Left lung (tissue), 14 donors: Measurements from ENCODE around the gene MARS2. TPM values are rescaled to one million over a fixed set of nuclear protein-coding genes. Genes with fewer than 3 reads are reported as not detected.

Experiments used
- ATAC-seq: fragments of 200-7000 bp; cut with Tn5 transposase; one replicate; pipeline ENCODE4 v1.9.1; 2020; ENCODE audit warnings: moderate library complexity
- DNase-seq, 4 donors: peaks; one replicate each; pipeline ENCODE4 v3.0.0-alpha.2; 2013 to 2020
- H3K27ac ChIP-seq, 2 donors: fragments of 200-600 bp; sonication (generic) in 1 of 2; one replicate each; pipeline versions ENCODE4 v1.5.0 to v1.8.0; 2020 to 2021
- H3K27me3 ChIP-seq, 2 donors: fragments of 200-600 bp; sonication (generic) in 1 of 2; one replicate each; pipeline versions ENCODE4 v1.5.0 to v1.8.0; 2020 to 2021
- H3K36me3 ChIP-seq, 2 donors: fragments of 200-600 bp; sonication (generic) in 1 of 2; one replicate each; pipeline versions ENCODE4 v1.5.0 to v1.8.0; 2020 to 2021
- H3K4me1 ChIP-seq, 2 donors: fragments of 200-600 bp; one replicate each; pipeline ENCODE4 v1.8.0; 2021
- H3K4me3 ChIP-seq, 2 donors: fragments of 200-600 bp; sonication (generic) in 1 of 2; one replicate each; pipeline versions ENCODE4 v1.5.0 to v1.8.0; 2020 to 2021; ENCODE audit warnings: mild to moderate bottlenecking in 1 of 2
- H3K9me3 ChIP-seq, 2 donors: fragments of 200-600 bp; sonication (generic) in 1 of 2; one replicate each; pipeline versions ENCODE4 v1.5.0 to v1.8.0; 2020 to 2021
- intact Hi-C, 2 donors: fragments of 100-400 bp; cut with DNase I; formaldehyde crosslinking; loops; one replicate each; pipeline versions ENCODE4 v1.11.2 to v1.14.2; 2022
- long read RNA-seq, 12 donors: library from polyadenylated mRNA in 2 of 12; unstranded in 2 of 12; transcript quantifications; one replicate each; pipeline ENCODE4 v2.0.0 and lab custom pipeline, GENCODE V29; 2019 to 2026
- polyA plus RNA-seq, 6 donors: library from polyadenylated mRNA; unstranded; fragments of 120-200 nt; gene quantifications; one replicate each; pipeline ENCODE4 v1.2.1, GENCODE V29; 2013; ENCODE audit not compliant: insufficient read length in 6 of 6
- total RNA-seq, 2 donors: library from RNA; stranded (reverse); fragmentation: NEBNext Ultra II Directional; extraction: Animal tissue kit (Norgen Biotek cat#: 25700); gene quantifications; one replicate each; pipeline ENCODE4 v1.2.1, GENCODE V29; 2021
- TF ChIP-seq, protein P1 (sequence below), 2 donors: fragments of 200-600 bp; sonication (generic) in 1 of 2; IDR thresholded peaks; one replicate each; pipeline versions ENCODE4 v1.5.0 to v1.8.0; 2021; ENCODE audit warnings: antibody characterized with exemption in 2 of 2
- donor health status: DM: no; HTN: yes; CAD: no.
- donor health status: DM: no; HTN: no; CAD: no.

The MARS2 gene
- total RNA-seq (1 to 10 TPM; 4.8 to 7.8 TPM), polyA plus RNA-seq (1 to 10 TPM; 3.5 to 6.3 (median 5.3) TPM)
- long read RNA-seq, donor 1, transcript MARS2-201 (1 exons, 3,019 nt): major isoform, 9 of 9 reads
- long read RNA-seq, donor 1, partial matches to known transcripts: 0 of 9 reads
- long read RNA-seq, donor 1, other reads (novel, unspliced or antisense): 0 of 9 reads
- long read RNA-seq, donor 2, partial matches to known transcripts: 0 of 4 reads
- long read RNA-seq, donor 2, other reads (novel, unspliced or antisense): 0 of 4 reads
- long read RNA-seq, donor 3, partial matches to known transcripts: 0 of 3 reads
- long read RNA-seq, donor 3, other reads (novel, unspliced or antisense): 0 of 3 reads
- long read RNA-seq, donor 4: 0 reads
- long read RNA-seq, donor 5, partial matches to known transcripts: 0 of 3 reads
- long read RNA-seq, donor 5, other reads (novel, unspliced or antisense): 0 of 3 reads
- long read RNA-seq, donor 6, partial matches to known transcripts: 0 of 2 reads
- long read RNA-seq, donor 6, other reads (novel, unspliced or antisense): 0 of 2 reads
- long read RNA-seq, donor 7, partial matches to known transcripts: 0 of 2 reads
- long read RNA-seq, donor 7, other reads (novel, unspliced or antisense): 0 of 2 reads
- long read RNA-seq, donor 8, transcript MARS2-201 (1 exons, 3,019 nt): major isoform, 7 of 7 reads
- long read RNA-seq, donor 8, partial matches to known transcripts: 0 of 7 reads
- long read RNA-seq, donor 8, other reads (novel, unspliced or antisense): 0 of 7 reads
- long read RNA-seq, donor 9: 0 reads
- long read RNA-seq, donor 10, partial matches to known transcripts: 0 of 2 reads
- long read RNA-seq, donor 10, other reads (novel, unspliced or antisense): 0 of 2 reads
- long read RNA-seq, donor 11, transcript MARS2-201 (1 exons, 3,019 nt): major isoform, 12 of 12 reads
- long read RNA-seq, donor 11, partial matches to known transcripts: 0 of 12 reads
- long read RNA-seq, donor 11, other reads (novel, unspliced or antisense): 0 of 12 reads
- long read RNA-seq, donor 12, transcript MARS2-201 (1 exons, 3,019 nt): major isoform, 5 of 5 reads
- long read RNA-seq, donor 12, partial matches to known transcripts: 0 of 5 reads
- long read RNA-seq, donor 12, other reads (novel, unspliced or antisense): 0 of 5 reads

DNA sequence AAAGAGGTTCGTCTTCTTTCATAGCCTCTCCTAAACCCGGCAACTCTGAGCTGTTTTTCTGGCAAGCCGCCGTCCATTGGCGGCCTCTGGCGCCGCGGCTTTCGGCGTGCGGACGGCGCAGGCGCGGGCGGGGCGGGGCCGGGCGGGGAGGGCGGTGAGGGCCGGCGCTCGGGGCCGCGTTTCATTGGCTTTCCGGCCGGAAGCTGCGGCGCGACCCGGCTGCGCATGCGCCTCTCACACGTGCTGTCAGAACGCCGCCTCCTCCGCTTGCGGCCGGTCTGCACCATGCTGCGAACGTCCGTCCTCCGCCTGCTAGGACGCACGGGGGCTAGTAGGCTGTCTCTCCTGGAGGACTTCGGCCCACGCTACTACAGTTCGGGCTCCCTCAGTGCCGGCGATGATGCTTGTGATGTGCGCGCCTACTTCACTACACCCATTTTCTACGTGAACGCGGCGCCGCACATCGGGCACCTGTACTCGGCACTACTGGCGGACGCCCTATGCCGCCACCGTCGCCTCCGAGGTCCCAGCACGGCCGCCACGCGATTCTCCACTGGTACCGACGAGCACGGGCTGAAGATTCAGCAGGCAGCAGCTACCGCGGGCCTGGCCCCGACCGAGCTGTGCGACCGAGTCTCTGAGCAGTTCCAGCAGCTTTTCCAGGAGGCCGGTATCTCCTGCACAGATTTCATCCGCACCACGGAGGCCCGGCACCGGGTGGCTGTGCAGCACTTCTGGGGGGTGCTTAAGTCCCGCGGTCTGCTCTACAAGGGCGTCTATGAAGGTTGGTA lies at the start of gene MARS2:
Gene MARS2 (plus strand): TSS at position 249 of the 791 bp plus-strand sequence. CDS start 37 bp downstream, at position 286.
- Histone ChIP-seq H3K27ac (peak within 1 kb of the TSS; percentile 78 to 87), H3K4me1 (peaks cover 25 to 42% of the 10 kb centered on the region in 2 donors), H3K36me3 (no peaks in the 10 kb centered on the region), H3K9me3 (no peaks in the 10 kb centered on the region), H3K27me3 (no peaks in the 10 kb centered on the region), H3K4me3 (peak within 1 kb of the TSS; percentile 86 to 97)
- DNase-seq (peak; percentile 91 to 97 (median 96)), ATAC-seq (peak; percentile 95)
- TF ChIP-seq, protein P1, sequence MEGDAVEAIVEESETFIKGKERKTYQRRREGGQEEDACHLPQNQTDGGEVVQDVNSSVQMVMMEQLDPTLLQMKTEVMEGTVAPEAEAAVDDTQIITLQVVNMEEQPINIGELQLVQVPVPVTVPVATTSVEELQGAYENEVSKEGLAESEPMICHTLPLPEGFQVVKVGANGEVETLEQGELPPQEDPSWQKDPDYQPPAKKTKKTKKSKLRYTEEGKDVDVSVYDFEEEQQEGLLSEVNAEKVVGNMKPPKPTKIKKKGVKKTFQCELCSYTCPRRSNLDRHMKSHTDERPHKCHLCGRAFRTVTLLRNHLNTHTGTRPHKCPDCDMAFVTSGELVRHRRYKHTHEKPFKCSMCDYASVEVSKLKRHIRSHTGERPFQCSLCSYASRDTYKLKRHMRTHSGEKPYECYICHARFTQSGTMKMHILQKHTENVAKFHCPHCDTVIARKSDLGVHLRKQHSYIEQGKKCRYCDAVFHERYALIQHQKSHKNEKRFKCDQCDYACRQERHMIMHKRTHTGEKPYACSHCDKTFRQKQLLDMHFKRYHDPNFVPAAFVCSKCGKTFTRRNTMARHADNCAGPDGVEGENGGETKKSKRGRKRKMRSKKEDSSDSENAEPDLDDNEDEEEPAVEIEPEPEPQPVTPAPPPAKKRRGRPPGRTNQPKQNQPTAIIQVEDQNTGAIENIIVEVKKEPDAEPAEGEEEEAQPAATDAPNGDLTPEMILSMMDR (IDR thresholded peaks at IDR 0.05): no peak
- intact Hi-C loops: no loop called here

DNA sequence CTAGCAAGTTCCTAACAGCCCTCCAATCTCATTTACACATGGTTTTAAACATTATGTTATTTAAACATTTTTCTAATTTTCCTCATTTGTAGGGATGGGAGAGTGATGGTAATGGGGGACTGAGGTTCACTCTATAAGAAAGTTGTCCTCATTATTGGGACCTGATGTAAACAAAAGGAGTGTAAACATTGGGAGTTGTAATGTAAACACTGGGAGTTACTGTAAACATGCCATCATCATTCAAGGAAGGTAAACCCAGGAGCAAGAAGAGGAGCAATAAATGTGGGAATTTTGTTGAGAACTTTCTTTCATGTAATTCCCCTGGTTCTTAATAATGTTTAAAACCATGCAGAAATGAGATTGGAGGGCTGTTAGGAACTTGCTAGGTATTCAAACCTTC lies 47.6 kb upstream of the MARS2 start:
- DNase-seq (no peak), ATAC-seq (no peak)
- TF ChIP-seq, protein P1 (IDR thresholded peaks at IDR 0.05): no peak
- H3K27me3 ChIP-seq: no peaks in the 10 kb centered on the region
- no peaks in the 10 kb centered on the region for H3K9me3 ChIP-seq
- H3K4me1 ChIP-seq: no peaks in the 10 kb centered on the region
- H3K27ac ChIP-seq: no peak overlapping the region
- H3K36me3 ChIP-seq: no peaks in the 10 kb centered on the region
- intact Hi-C loops: no loop called here
- no peak overlapping the region for H3K4me3 ChIP-seq

DNA sequence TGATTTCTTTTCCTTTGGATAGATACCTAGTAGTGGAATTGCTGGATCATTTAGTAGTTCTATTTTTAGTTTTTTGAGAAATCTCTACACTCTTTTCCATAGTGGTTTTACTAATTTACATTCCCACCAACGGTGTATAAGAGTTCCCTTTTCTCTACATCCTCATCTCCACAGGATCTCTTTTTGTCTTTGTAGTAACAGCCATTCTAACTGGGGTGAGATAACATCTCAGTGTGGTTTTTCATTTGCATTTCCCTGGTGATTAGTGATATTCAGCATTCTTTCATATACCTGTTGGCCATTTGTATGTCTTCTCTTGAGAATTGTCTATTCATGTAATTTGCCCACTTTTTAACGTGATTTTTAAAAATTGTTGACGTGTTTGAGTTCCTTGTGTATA lies 43.5 kb upstream of the MARS2 start:
- intact Hi-C loops: no loop called here
- Histone ChIP-seq H3K27me3 (no peaks in the 10 kb centered on the region), H3K27ac (no peak overlapping the region), H3K4me3 (no peak overlapping the region), H3K9me3 (peaks cover 0 to 8% of the 10 kb centered on the region in 2 donors), H3K36me3 (no peaks in the 10 kb centered on the region), H3K4me1 (no peaks in the 10 kb centered on the region)
- TF ChIP-seq, protein P1 (IDR thresholded peaks at IDR 0.05): no peak
- DNase-seq: no peak
- ATAC-seq: no peak

DNA sequence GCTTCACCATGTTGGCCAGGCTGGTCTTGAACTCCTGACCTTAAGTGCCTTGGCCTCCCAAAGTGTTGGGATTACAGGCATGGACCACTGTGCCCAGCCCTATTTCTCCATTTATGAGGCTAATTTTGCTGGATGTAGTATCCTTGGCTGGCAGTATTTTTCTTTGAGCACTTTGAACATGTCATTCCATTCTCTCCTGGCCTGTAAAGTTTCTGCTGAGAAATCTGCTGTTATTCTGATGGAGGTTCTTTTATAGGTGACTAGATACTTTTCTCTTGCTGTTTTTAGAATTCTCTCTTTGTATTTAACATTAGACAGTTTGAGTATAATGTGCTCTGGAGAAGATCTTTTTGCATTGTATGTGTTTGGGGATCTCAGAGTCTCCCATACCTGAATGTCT lies 38.9 kb upstream of the MARS2 start:
- Histone ChIP-seq H3K4me3 (no peak overlapping the region), H3K27ac (no peak overlapping the region), H3K4me1 (no peaks in the 10 kb centered on the region), H3K27me3 (no peaks in the 10 kb centered on the region), H3K9me3 (peaks cover 0 to 17% of the 10 kb centered on the region in 2 donors), H3K36me3 (no peaks in the 10 kb centered on the region)
- TF ChIP-seq, protein P1 (IDR thresholded peaks at IDR 0.05): no peak
- DNase-seq (no peak), ATAC-seq (no peak)
- intact Hi-C loops: no loop called here
